Fibroblast of peridontal ligament (primary cell): ENCODE measurements around the gene TULP4.
"Not testable (repeated sequence)": the region's sequence is repeated elsewhere in the genome, so short reads cannot be mapped to it uniquely, and the experiment has no call there.

Experiments used
- DNase-seq: peaks from one replicate; pipeline ENCODE4 v3.0.0-alpha.2; 2010; ENCODE audit errors: extremely low read depth

The TULP4 gene

DNA sequence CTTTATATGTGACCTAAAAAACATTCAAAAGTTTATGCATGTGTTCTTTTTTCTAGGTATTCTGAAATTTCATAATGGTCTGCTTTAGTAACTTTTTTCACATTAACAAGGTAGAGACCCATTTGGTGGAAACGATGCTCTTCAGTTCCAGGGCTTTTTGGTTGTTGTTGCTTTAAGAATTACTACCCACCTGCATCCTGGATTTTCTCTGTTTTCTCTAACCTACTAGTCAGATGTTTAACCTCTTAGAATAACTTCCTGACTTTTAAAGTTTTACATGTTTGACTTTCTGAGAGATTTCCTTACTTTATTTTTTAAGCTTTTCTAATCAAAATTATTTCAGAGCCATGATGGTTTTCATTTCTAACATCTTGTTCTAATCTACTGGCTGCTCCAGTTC is 14.9 kb downstream of the TULP4 start:
- DNase-seq = no peak

DNA sequence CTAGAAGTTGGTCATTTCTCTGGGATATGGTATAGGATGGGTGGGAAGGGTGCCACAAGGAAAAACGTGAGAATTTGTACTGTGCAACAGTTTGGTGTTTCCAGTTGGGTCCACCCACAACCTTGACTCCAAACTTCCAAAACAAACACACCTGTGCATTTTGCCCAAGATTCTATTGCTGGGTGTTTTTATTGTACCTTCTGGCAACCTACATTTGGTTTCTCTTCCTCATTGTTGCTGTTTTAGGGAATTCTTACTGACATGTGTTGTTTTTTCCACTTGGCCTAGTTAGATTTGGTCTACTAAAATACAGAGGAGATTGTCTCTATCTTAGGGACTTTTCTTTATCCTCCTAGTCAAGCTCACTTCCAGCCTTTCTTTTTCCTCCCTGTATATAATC is 16.7 kb downstream of the TULP4 start:
- no peak for DNase-seq

DNA sequence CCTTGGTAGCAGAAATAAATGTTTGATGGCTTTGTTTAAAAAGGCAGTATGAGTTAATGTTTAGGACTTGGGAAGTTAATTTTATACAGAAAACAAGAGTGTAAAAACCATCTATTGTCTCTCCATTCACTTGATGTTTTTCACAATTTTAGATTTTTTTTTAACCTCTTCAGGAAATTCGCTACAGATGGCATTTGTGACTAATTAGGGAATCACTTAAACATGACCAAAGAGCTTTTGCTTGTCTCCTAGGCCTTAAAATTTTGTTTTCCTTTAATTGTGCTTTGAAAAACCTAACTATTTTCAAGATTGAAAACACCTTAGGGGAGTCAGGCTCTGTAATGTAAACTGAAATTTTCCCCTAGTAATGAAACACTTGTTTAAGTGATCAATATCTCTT is 17.3 kb downstream of the TULP4 start:
- no peak for DNase-seq

DNA sequence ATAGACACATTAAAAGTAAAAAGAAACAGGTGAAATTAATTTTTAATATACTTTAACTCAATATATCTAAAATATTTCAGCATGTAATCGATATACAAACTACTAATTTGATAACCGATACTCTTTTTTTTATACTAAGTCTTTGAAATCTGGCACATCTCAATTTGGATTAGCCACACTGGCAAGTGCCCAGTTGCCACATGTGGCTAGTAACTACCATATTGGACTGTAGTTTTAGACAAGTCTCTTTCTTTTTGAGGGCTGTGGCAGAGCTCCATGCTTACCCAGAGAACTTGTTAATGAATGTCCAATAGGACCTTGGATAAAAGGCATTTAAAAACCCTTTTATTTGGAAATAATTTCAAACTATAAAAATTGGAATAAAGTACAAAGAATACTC is 17.8 kb downstream of the TULP4 start:
- DNase-seq = no peak

- no peak for DNase-seq
Observed at GRCh38 chr6:158332237-158332636, 20.0 kb downstream of the TULP4 start.

GRCh38 chr6:158333094-158333493 is 20.8 kb downstream of the TULP4 start:
- no peak for DNase-seq

GRCh38 chr6:158334534-158334933 is 22.3 kb downstream of the TULP4 start:
- DNase-seq = no peak

DNA sequence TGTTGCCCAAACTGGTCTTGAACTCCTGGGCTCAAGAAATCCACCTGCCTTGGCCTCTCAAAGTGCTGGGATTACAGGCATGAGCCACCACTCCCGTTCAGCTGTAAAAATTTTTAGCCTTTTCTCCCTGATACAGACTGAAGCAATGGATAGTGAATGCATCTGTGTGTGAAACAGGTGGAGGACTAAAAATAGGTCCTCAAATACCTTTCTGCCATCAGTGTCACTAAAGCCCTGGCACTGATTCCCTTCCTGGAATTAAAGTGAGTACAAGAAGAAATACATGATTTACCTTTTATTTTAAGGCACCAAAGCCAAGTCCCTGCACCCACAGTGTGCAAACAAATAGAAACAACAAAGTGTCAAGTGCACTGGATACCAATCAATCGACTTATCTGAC is 25.1 kb downstream of the TULP4 start:
- DNase-seq = no peak

DNA sequence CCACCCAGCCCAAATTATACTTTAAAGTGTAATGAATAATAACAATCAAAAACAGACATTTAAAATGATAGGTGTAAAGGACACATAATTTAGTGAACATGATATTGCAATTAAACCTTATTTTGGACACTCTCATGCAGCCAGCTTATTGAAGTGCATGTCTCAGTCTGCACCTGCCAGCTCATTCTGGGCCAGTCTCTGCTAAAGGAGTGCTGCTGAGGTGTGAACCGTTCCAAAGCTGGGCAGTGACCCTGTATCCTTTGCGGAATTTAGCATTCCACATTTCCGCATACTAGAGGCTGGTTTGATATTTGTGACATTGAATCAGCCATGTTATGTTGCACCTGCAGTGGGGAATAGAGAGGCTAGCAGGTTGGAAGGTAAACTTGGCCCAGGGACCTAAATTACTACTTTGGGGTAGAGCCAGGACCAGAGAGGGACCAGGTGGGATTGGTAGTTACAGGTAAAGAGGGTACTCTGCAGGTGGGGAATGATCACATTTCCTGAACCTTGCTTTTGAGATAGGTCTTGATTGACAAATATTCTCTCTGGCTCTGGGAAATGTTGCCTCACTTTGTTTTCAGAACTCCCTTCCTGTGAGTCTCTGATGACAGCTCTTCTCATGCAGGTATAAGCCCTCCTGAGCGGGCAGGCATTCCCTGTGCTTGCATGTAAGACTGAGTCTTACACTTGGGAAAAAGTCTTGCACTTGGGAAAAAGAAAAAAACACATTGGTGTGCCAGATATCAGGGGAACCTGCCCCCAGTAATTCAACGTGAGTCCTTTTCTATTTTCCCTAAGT is 26.2 kb downstream of the TULP4 start:
- DNase-seq = no peak

DNA sequence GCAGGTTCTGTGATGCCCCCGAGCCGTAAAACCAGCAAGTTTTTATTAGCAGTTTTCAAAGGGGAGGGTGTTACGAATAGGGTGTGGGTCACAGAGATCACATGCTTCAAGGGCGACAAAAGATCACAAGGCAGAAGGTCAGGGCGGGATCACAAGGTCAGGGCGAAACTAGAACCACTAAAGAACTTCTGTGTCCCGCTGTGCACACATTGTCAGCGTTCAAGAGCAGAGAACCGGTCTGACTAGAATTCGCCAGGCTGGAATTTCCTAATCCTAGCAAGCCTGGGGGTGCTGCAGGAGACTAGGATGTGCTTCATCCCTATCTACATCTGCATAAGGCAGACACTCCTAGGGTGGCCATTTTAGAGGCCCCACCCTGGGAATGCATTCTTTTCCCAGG is 26.9 kb downstream of the TULP4 start:
- DNase-seq = not testable (repeated sequence)

DNA sequence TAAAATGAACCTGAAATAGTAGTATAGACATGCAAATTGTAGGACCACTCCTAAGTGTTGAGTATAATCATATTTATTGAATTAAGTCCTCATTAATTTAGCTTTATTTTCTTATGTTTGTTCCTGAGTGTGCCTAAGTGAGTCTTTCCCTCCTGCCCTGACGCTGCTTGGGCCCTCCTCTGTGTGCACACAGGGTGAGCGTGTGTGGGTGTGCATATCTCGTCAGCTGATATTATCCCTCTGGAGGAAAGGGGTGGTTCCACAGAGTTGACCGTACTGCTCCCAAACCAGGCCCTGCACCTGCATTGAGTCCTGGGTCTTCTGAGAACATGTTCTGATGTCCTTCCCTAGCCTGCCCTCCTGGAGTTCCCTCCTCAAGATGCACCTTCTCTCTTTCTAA is 28.0 kb downstream of the TULP4 start:
- DNase-seq = no peak

DNA sequence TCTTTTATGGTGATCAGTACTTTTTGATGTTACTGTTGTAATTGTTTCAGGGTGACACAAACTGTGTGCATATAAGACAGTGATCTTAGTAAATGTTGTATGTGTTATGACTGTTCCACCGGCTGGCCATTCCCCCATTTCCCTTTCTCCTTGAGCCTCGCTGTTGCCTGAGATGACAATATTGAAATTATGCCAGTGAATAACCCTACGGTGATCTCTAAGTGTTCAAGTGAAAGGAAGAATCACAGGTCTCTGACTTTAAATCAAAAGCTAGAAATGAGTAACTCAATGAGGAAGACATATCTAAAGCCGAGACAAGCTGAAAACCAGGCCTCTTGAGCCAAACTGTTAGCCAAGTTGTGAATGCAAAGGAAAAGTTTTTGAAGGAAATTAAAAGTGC is 32.3 kb downstream of the TULP4 start:
- DNase-seq = no peak

GRCh38 chr6:158345444-158345843 is 33.2 kb downstream of the TULP4 start:
- not testable (repeated sequence) for DNase-seq

GRCh38 chr6:158347335-158347734 is 35.1 kb downstream of the TULP4 start:
- DNase-seq = no peak

- DNase-seq = not testable (repeated sequence)
Observed at GRCh38 chr6:158348737-158349504, 36.7 kb downstream of the TULP4 start.

DNA sequence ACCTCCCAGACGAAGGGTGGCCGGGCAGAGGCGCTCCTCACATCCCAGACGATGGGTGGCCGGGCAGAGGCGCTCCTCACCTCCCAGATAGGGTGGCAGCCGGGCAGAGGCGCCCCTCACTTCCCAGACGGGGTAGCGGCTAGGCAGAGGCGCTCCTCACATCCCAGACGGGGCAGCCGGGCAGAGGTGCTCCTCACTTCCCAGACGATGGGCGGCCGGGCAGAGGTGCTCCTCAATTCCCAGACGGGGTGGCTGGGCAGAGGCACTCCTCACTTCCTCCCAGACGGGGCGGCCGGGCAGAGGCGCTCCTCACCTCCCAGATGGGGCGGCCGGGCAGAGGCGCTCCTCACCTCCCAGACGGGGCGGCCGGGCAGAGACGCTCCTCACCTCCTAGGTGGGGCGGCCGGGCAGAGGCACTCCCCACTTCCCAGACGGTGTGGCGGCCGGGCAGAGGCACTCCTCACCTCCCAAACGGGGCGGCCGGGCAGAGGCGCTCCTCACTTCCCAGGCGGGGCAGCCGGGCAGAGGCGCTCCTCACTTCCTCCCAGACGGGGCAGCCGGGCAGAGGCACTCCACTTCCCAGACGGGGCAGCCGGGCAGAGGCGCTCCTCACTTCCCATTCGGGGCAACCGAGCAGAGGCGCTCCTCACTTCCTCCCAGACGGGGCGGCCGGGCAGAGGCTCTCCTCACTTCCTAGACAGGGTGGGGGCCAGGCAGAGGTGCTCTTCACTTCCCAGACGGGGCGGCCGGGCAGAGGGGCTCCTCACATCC is 37.4 kb downstream of the TULP4 start:
- not testable (repeated sequence) for DNase-seq

GRCh38 chr6:158350731-158351130 is 38.5 kb downstream of the TULP4 start:
- DNase-seq = not testable (repeated sequence)

DNA sequence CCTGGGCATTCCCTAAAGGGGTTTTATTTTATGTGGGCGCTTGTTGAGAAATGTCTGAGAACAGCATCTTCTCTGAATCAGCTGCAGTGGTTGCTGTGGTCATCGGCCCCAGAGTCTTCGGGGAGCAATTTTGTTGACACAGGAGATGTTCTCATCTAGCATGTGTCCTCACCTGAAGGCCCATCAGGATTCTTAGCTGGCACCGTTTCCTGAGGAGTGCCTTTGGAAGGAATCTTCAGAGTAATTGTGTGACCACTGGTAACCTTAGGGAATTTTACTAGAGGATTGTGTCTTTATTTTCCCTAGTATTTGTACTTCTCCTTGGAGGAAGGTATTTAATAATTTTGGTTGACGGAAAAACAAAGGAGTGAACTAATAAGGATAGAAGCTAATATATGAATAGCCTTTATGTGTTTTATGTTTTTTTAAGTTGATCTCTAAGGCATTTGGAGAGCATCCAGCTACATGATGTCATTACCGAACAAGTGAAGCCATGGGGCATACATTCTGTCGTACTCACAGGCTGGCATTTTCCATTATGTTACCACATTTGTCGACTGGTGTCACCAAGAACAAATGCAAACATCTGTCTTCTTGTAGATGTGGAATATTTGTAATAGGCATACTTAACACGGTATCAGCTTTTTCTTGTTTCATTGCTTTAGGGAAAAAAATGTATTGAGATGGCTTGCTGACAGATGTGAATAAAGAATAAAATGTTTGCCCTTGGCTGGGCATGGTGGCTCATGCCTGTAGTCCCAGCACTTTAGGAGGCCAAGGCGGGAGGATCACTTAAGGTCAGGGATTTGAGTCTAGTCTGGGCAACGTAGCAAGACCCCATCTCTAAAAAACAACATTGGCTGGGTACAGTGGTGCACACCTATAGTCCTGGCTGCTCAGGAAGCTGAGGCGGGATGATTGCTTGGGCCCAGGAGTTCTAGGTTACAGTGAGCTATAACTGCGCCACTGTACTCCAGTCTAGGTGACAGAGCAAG is 41.9 kb downstream of the TULP4 start:
- peak; percentile 42 for DNase-seq

GRCh38 chr6:158356586-158357546 is 44.6 kb downstream of the TULP4 start:
- peak; percentile 29 for DNase-seq
